Neural progenitor cell (in vitro differentiated cells): ENCODE data around the gene BMP2K.

ENCODE experiments used
- CTCF ChIP-seq: fragments of 200-600 bp; sonication (generic); IDR thresholded peaks from 2 replicates; pipeline ENCODE4 v1.5.1; 2017; ENCODE audit warnings: antibody characterized with exemption, mild to moderate bottlenecking
- EZH2 ChIP-seq: fragments of 200-600 bp; sonication (generic); IDR thresholded peaks from 2 replicates; pipeline ENCODE4 v1.6.1; 2017; ENCODE audit warnings: antibody characterized with exemption, mild to moderate bottlenecking, moderate library complexity

- TF ChIP-seq CTCF (no peak), EZH2 (no peak)
Observed at GRCh38 chr4:78776729-78777575, 802 bp downstream of the BMP2K start.
